KOPT-K1 (cell line): ENCODE data around the gene SEPTIN8.

ENCODE experiments used
- H3K27ac ChIP-seq: fragments of 200-600 bp; sonication (generic); 2 replicates; pipeline ENCODE4 v1.5.1; 2016; ENCODE audit warnings: antibody characterized with exemption, mild to moderate bottlenecking, low read depth, low read length; ENCODE audit not compliant: poor library complexity, severe bottlenecking
- H3K36me3 ChIP-seq: fragments of 200-600 bp; sonication (generic); 2 replicates; pipeline ENCODE4 v1.5.1; 2017; ENCODE audit warnings: antibody characterized with exemption, mild to moderate bottlenecking, low read length, moderate library complexity; ENCODE audit not compliant: insufficient read depth
- H3K9me3 ChIP-seq: fragments of 200-600 bp; sonication (generic); 2 replicates; pipeline ENCODE4 v1.5.1; 2017; ENCODE audit warnings: antibody characterized with exemption, low read length, mild to moderate bottlenecking; ENCODE audit not compliant: insufficient read depth, poor library complexity, severe bottlenecking

SEPTIN8 gene

DNA sequence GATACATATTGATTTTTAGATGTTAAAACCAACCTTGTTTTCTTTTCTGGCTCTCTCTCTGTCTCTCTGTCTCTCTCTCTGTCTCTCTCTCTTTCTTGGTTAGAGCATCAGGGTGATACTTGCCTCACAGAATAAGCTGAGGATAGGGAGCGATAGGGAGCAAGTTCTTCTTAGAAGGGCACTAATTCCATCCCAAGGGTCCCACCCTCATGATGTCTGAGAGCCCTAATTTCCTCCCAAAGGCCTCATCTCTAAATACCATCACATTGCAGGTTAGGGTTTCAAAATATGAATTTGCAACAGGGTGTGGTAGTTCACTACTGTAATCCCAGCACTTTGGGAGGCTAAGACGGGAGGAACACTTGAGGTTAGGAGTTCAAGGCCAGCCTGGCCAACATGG lies 34.9 kb downstream of the SEPTIN8 start:
- Histone ChIP-seq H3K36me3 (no peaks in the 10 kb centered on the region), H3K27ac (no peak overlapping the region), H3K9me3 (peaks cover 6% of the 10 kb centered on the region)

DNA sequence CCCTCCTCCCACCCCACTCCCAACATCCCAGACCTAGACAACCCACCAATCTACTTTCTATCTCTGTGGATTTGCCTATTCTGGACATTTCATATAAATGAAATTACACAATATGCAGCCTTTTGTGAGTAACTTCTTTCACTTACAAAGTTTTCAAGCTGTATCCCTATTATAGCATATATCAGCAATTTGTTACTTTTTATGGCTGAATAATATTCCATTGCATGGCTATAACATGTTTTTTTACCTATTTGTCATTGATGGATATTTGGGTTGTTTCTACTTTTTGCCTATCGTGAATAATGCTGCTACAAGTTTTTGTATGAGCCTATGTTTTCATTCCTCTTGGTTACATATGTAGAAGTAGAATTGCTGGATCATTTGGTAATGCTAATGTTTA lies 37.8 kb downstream of the SEPTIN8 start:
- Histone ChIP-seq H3K9me3 (peaks cover 6% of the 10 kb centered on the region), H3K36me3 (no peaks in the 10 kb centered on the region), H3K27ac (no peak overlapping the region)

DNA sequence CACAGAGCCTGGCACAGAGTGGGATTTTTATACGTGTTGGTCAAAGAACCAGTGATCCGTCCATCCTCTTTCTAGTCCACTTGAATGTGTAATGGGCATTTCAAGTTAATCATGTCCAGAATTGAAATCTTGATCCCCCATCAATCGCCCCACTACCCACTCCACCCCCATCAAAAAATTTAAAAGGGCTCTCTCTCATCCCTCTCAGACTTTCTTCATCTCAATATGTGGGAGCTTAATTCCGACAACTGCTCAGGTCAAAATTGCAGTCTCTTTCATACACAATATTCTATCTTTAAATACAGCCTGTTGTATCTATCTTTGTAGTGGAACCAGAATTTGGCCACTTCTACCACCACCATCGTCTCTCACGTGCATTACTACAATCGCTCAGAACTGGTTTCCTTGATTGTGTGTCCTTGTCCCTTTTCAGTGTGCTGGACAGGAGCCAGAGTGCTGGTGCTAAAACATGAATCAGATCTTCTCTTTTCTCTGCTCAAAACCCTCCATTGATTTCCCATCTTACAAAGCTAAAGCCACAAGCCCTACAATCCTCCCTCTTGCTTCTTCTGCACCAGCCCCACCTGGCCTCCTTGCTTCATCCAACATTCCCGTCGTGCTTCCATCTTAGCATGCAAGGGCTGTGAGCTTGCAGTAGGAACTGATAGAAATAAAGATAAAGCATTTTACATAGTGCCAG lies 38.9 kb downstream of the SEPTIN8 start:
- H3K9me3 ChIP-seq, result peaks cover 6% of the 10 kb centered on the region
- H3K27ac ChIP-seq, result no peak overlapping the region
- H3K36me3 ChIP-seq, result peaks cover 11% of the 10 kb centered on the region

DNA sequence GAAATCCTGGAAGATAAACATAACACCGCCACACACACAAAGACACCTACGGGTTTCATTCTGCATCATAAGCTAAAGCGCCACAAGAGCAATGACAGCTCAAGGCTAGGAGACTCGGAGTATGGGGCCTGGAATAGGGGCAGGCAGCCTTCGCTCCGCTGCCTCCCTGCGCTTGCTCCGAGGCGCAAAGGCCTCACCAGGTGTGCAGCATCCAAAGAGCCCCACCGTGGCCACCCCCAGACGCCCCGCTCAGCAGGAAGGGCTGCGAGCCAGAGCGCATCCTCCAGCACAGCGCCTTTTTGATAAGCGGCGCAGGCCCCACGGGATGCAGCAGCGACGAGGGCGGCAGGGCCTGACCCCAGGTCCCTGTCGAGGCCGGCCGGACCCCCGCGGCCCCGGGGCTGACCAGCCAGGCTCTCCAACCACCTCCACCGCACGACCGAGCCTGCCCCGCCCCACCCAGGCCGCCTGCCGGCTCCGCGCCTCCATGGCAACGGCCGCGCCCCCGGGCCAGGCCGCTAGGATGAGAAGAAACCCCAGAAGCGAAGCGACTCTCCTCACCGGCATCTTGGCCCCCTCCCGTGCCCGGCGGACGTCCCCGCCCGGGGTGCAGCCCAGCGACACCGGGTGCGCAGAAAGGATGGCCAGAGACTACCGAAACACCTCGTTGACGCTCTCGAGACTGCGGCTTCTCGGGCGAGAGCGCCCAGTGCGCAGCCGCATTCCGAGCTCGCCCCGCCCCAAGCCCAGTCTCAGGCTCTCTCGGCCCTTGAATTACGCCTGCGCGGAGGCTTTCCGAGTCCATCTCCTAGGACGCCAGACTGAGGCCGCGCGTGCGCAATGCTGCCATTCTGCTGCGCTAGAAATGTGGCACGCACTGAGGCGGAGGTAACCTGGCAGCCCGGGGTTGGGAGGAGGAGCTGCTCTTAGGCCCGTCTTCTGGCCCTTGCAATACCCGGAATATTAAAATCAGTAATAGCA lies 39.9 kb downstream of the SEPTIN8 start, which contains the start of gene KIF3A:
KIF3A (minus strand) TSS at position 694 of the 981 bp plus-strand sequence; CDS start at position 567, 127 bp downstream.
- Histone ChIP-seq H3K36me3 (peaks cover 18% of the 10 kb centered on the region), H3K27ac (peak within 1 kb of the TSS; percentile 46)

DNA sequence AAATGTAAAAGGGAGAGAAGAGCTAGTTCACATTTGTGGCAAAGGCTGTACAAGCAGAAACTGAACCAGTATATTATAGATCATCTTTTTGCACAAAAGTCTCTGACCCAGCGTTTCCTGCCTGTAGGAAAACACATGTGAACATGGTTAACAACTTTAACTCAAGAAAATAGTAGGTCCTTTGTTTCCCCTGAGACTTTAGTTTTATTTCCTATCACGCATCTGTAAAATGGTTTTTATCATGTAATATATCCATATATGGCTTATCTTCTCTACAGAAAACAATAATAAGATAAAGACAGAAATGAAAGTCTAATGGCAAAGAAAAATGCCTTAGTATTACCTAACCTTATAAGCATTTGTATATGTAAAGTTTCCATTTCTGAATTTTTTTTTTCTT lies 42.4 kb downstream of the SEPTIN8 start:
- H3K9me3 ChIP-seq, result no peaks in the 10 kb centered on the region
- peaks cover 20% of the 10 kb centered on the region for H3K36me3 ChIP-seq
- no peak overlapping the region for H3K27ac ChIP-seq

More for the DNA sequence above, 39.9 kb downstream of the SEPTIN8 start, which contains the start of gene KIF3A:
- peaks cover 2% of the 10 kb centered on the region for H3K9me3 ChIP-seq

DNA sequence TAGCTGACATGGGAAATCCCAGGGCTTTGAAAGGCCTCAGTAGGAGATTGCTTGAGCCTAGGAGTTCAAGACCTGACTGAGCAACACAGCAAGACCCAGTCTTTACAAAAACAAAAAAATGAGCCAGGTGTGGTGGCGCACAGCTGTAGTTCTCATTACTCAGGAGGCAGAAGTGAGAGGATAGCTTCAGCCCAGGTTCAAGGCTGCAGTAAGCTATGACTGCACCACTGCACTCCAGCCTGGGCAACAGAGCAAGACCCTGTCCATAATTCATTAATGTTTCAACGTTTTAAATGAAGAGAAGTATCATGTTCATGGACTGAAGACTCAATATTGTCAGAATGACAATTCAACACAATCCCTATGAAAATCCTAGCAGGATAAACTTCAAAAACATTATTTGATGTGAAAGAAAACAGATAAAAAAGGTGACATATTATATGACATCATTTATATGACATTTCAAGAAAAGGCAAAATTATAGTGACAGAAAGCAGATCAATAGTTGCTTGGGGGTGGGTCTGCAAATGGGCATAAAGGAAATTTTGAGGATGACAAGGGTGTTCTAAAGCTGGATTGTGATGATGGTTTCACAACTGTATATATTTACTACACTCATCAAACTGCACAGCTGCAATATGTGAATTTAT lies 43.4 kb downstream of the SEPTIN8 start:
- peaks cover 27% of the 10 kb centered on the region for H3K36me3 ChIP-seq
- H3K27ac ChIP-seq, result no peak overlapping the region
- no peaks in the 10 kb centered on the region for H3K9me3 ChIP-seq

DNA sequence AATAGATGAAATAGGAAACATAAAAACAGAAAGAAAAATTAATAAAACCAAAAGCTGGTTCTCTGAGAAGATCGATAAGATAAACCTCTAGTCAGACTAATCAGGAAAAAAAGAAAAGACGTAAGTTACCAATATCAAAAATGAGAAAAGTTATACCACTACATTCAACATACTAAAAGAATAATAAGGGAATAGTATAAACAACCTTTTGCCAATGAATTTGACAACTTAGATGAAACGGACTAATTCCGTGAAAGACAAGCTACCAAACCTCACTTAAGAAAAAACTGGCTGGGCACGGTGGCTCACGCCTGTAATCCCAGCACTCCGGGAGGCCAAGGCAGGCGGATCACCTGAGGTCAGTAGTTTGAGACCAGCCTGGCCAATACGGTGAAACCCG lies 47.1 kb downstream of the SEPTIN8 start:
- no peak overlapping the region for H3K27ac ChIP-seq
- H3K36me3 ChIP-seq, result peaks cover 41% of the 10 kb centered on the region
- H3K9me3 ChIP-seq, result no peaks in the 10 kb centered on the region

DNA sequence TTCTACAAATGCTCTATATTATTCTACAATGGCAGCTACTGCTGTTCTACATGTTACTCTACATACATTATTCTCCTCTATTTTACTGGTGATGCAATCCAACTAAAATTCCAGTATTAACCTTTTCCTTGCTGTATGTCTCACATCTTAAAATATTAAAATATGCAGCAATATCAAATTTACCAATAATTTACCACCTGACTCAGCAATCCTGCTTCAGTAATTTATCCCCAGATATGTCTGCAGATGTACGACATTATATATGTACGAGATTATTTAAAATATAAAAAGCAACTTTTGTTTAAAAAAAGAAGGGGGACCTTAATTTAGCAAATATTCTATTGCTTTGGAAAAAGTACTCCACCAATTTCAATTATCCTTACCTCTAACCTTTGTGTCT lies 51.3 kb downstream of the SEPTIN8 start:
- H3K9me3 ChIP-seq, result no peaks in the 10 kb centered on the region
- H3K27ac ChIP-seq, result no peak overlapping the region
- peaks cover 40% of the 10 kb centered on the region for H3K36me3 ChIP-seq

DNA sequence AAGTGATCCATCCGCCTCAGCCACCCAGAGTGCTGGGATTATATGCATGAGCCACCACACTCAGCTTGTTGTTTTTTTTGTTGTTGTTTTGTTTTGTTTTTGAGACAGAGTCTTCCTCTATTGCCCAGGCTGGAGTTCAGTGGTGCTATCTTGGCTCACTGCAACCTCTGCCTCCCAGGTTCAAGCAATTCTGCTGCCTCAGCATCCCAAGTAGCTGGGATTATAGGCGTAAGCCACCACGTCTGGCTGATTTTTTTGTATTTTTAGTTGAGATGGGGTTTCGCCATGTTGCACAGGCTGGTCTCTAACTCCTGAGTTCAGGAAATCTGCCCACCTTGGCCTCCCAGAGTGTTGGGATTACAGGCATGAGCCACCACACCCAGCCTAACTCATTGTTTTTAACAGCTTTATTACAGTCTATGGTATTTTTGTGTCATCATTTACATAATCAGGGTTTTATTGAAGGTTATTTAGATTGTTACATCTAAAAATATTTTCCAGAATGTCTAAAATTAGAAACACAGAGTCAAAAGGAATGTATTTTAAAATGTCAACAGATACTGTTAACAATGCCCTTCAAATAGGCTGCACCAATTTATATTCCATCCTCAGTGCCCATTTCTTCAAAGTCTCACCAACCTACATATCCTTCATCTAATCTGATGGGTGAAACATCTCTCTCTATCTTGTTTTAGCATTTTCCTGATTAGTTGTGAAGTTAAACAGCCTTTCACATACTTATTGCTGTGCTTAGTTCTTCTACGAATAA lies 58.3 kb downstream of the SEPTIN8 start:
- Histone ChIP-seq H3K27ac (no peak overlapping the region), H3K36me3 (peaks cover 50% of the 10 kb centered on the region), H3K9me3 (no peaks in the 10 kb centered on the region)

DNA sequence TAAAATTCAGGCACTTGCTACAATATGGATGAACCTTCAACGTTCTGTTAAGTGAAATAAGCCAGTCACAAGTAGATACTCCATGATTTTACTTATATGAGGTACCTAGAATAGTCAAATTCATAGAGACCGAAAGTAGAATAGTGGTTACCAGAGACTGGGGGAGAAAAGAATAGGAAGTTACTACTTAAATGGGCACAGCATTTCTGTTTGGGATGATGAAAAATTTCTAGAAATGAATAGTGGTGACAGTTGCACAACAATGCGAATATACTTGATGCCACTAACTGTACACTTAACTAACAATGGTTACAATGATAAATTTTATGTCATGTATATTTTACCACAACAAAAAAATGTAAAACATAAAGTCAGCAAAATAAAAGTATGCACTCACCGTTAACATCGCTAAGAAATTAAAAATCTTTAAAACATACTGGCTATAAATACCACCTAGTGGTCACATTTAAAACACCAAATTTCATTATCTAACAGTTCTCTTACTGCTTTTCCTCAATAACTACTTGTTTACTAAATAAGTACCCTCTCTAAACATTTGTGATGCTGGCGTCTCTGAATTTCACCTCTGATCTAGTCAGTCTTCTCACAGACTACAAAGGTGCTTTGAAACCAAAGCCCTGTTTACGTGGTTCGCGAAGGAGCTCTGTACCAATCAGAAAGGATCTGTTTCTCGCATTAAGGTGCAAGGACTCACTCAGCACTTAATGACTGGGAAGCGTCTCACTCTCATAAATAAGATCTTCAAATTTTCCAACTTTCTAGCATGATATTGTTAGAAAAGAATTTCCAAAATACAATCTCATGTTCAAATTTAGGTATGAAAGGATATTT lies 62.4 kb downstream of the SEPTIN8 start:
- Histone ChIP-seq H3K36me3 (peaks cover 24% of the 10 kb centered on the region), H3K9me3 (no peaks in the 10 kb centered on the region), H3K27ac (peak overlapping the region; percentile 24)

DNA sequence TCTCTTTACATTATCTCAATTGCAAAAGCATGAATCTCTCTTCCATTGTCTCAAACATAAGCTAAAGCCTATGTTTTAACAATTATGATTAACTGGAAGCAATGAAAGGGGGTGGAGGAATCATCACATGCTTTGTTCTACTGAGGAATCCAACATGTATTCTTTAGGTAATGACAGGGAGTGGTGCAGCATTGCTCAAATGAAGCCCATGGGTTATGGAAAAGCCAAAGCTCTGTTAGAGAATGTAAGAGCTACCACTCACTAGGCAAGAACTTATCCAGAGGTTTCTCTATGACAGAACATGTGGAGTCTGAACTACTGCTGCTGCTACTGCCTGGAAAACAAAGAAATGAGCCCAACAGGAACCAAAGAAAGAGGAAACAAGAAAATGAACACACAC lies 68.4 kb downstream of the SEPTIN8 start:
- no peaks in the 10 kb centered on the region for H3K9me3 ChIP-seq
- no peak overlapping the region for H3K27ac ChIP-seq
- peaks cover 15% of the 10 kb centered on the region; the same call in 1 of the 2 replicates for H3K36me3 ChIP-seq

DNA sequence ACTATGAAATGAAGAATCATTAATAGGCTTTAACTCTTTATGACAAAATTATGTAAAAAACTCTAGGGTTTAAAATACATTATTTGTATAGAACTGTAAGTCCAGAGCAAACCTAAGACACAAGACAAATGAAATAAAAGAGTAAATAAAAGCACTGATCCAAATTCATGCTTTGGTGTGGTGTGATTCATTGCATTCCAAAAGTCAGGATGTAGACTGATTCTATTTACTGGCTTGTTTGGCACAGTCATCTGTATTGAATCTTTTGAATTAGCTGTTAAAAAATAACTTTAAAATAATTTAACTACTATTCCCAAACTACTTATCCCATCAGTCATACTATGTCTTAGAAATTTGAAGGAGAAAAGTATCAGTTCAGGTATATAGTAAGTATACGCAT lies 72.2 kb downstream of the SEPTIN8 start:
- Histone ChIP-seq H3K27ac (no peak overlapping the region), H3K9me3 (no peaks in the 10 kb centered on the region), H3K36me3 (peaks cover 51% of the 10 kb centered on the region)
